Measurements from ENCODE around the gene CASP4.

The CASP4 gene

GRCh38 chr11:104999721-105000120 is 31.3 kb upstream of the CASP4 start:
- DNase-seq (ENCODE audit: low spot score) = no peak
- TF ChIP-seq CTCF (IDR thresholded peaks at IDR 0.05; ENCODE audit: extremely low read depth, missing control alignments) = no peak

GRCh38 chr11:104997288-104997687 is 28.9 kb upstream of the CASP4 start:
- TF ChIP-seq CTCF (IDR thresholded peaks at IDR 0.05; ENCODE audit: extremely low read depth, missing control alignments) = no peak

GRCh38 chr11:104995001-104995408 is 26.6 kb upstream of the CASP4 start:
- DNase-seq (ENCODE audit: low spot score) = no peak
- TF ChIP-seq CTCF (IDR thresholded peaks at IDR 0.05; ENCODE audit: extremely low read depth, missing control alignments) = no peak

More at GRCh38 chr11:104997288-104997687, 28.9 kb upstream of the CASP4 start:
- DNase-seq (ENCODE audit: low spot score) = no peak

- DNase-seq (ENCODE audit: low spot score) = no peak
Measured at GRCh38 chr11:104992781-104993180, 24.4 kb upstream of the CASP4 start.

GRCh38 chr11:104991994-104992393 is 23.6 kb upstream of the CASP4 start:
- TF ChIP-seq CTCF (IDR thresholded peaks at IDR 0.05; ENCODE audit: extremely low read depth, missing control alignments) = no peak
- DNase-seq (ENCODE audit: low spot score) = no peak

More at GRCh38 chr11:104992781-104993180, 24.4 kb upstream of the CASP4 start:
- no peak for TF ChIP-seq CTCF (IDR thresholded peaks at IDR 0.05; ENCODE audit: extremely low read depth, missing control alignments)

GRCh38 chr11:104984808-104985207 is 16.4 kb upstream of the CASP4 start:
- TF ChIP-seq CTCF (IDR thresholded peaks at IDR 0.05; ENCODE audit: extremely low read depth, missing control alignments) = no peak
- DNase-seq (ENCODE audit: low spot score) = no peak

GRCh38 chr11:104979839-104980238 is 11.5 kb upstream of the CASP4 start:
- no peak for TF ChIP-seq CTCF (IDR thresholded peaks at IDR 0.05; ENCODE audit: extremely low read depth, missing control alignments)

More at GRCh38 chr11:104979839-104980238, 11.5 kb upstream of the CASP4 start:
- no peak for DNase-seq (ENCODE audit: low spot score)

Measured in GM20000 (cell line).